Measurements from ENCODE around the gene BMP10. TPM values are rescaled to one million over a fixed set of nuclear protein-coding genes. Genes with fewer than 3 reads are reported as not detected.

Gene BMP10
- not detected in 2 replicates for total RNA-seq

GRCh38 chr2:68871159-68871764 is at the start of gene BMP10:
TSS of gene BMP10 (minus strand) at chr2:68871397. CDS start at chr2:68871358, 39 bp downstream.

Other genes starting within 250 kb of the BMP10 start
- gene PROKR1, start 227.8 kb downstream of the BMP10 start, total RNA-seq: not detected in 2 replicates
- gene ARHGAP25, start 136.6 kb downstream of the BMP10 start, total RNA-seq: 11.2 and 15.0 TPM in 2 replicates
- gene GKN2, start 81.5 kb upstream of the BMP10 start, total RNA-seq: under 0.01 TPM in 1 of 2 replicates, not detected in the other
- gene GKN1, start 103.2 kb upstream of the BMP10 start, total RNA-seq: not detected in 2 replicates
- 0.33 and 0.52 TPM in 2 replicates for gene ANTXR1, start 141.8 kb upstream of the BMP10 start, total RNA-seq